GM19467 (cell line): ENCODE measurements around the gene FBXO42.
"Not testable (repeated sequence)": the region's sequence is repeated elsewhere in the genome, so short reads cannot be mapped to it uniquely, and the experiment has no call there.

ENCODE experiments used
- ATAC-seq: cut with Tn5 transposase; IDR thresholded peaks from one replicate; pipeline ENCODE4 v1.9.1; 2021; ENCODE audit warnings: mild to moderate bottlenecking, moderate library complexity; ENCODE audit not compliant: unreplicated experiment

FBXO42 gene

DNA sequence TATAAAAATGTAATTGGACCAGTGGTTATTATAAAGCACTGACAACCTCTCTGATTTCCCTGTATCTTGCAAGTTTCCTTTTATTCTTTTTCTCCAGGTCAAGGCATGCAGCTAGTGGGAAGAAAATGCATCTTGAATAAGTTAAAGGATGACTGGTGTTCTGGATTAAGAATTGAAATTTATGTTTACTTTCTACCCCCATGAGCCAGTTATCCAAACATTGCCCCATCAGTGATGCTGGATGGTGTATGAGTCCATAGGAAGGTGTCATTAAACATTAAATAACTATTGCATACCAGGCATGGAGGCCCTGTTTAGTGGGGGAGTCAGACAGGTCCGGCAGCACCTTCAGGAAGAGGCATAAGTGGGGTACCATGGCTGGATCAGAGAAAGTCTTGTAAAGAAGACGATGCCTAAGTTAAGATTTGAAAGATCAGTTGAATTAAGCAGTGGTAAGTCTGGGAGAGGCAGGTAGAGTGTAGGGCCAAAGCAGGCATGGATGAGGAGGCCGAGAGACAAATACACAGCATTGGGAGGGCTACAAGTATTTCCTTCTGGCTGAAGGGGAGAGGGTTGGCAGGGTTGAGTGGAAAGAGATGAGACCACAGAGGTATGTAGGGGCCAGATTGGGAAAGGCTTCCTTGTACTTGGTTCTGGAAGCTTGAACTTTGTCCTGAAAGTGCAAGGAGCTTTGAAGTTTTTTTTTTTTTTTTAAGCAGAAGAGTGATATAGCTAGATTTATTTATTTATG lies 20.4 kb upstream of the FBXO42 start:
- no peak for ATAC-seq

DNA sequence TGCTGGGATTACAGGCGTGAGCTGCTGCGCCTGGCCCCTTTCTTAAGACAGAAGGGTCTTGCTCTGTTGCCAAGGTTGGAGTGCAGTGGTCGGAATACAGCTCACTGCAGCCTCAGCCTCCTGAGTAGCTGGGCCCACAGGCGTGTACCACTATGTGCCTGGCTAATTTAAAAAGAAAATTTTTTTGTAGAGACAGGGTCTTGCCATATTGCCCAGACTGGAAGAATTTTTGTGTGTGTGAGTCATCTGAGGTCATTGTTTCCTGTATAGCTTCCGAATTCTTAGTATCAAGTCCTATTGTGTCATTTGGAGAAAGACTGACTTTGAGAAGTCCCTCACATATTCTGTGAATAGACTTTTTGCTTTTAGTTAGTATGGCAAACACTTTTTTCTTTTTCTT lies 19.4 kb upstream of the FBXO42 start:
- ATAC-seq = no peak

DNA sequence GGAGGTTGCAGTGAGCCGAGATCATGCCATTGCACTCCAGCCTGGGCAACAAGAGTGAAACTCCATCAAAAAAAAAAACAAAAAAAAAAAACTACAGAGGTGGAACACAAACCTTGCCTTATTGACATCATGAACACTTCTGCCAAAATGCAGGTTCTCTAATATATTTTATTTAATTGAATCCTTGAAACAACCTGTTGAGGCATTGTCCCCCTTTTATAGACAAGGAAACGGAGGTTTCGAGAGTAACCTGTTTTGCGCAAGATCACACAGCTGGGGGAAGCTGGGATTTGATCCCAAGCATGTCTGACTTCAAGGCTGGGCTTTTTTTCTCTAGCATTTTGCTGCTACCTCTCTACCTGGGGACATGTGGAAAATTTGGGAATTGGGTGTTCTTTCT lies 17.5 kb upstream of the FBXO42 start:
- no peak for ATAC-seq

DNA sequence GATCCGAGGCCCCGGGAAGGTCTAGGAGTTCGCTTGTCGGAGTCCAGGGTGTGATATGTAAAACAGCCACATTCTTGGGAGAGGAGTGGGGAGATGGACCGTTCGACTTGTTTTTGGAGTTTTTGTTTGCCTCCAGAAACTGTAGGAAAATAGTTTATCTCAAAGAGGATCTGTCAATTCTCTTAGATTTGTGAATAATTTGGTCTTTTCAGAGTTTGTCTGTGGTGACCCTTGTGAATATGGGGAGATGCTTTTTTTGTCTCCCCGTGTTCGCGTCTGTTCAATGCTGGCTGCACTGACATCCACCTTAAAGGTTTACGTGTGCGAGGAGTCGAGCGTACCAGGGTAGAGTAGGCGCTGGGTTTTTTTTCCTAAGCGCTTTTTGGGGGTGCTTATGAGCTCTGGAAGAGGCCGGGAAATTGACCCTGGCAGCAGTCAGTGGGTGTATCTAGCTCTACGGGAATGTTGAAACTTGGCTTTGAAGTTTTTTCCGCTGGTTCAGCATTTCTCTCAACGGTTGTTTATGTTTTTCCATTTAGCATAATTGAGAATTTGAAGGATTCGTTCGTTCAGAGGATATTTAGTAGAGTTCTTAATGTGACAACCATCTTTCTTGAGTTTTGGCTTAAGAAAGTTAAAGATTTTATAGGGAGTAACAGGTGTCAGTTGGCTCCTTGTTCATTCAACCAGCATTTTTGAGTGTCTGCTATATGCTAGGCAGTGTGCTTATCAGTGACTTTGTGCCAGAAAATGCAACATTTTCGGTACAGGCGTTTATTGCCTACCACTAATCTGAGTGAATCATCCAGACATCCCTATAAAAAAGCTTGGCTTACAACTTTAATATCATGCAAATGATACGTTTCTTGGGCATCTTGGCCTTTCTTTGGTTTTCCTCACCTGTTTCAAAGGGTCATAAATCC lies 15.9 kb upstream of the FBXO42 start:
- no peak for ATAC-seq

DNA sequence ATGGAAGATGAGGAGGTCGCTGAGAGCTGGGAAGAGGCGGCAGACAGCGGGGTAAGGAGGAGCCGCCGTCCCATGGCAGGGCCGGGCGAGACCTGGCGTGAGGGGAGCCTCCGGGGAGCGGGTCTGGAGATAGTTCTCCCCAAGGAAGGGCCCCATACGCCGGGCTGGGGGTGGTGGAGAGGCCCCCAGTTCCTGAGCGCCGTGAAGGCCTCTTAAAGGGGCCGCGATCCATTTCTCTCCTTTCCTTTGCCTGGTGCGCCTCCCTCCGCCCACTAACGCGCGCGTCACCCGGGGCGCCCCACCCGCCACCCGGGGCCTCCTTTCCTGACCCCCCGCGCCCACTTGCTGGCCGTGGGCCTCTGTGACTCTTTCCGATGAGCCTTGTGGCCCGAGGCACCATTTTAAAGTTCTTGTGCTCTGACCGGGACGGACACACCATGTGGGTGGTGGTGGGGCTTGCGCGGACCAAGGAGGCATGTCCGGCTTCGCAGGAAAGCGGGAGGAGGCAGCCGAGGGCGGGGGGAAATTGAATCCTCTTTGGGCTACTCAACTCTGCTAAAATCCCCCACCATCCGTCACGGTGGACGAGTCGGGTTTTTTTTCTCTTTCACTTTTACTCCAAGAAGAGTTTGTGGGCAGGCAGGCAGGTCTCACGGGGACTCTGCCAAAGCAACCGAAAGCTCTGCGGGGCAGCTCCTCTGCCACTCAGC lies 15.1 kb upstream of the FBXO42 start:
- peak; percentile 44 for ATAC-seq

DNA sequence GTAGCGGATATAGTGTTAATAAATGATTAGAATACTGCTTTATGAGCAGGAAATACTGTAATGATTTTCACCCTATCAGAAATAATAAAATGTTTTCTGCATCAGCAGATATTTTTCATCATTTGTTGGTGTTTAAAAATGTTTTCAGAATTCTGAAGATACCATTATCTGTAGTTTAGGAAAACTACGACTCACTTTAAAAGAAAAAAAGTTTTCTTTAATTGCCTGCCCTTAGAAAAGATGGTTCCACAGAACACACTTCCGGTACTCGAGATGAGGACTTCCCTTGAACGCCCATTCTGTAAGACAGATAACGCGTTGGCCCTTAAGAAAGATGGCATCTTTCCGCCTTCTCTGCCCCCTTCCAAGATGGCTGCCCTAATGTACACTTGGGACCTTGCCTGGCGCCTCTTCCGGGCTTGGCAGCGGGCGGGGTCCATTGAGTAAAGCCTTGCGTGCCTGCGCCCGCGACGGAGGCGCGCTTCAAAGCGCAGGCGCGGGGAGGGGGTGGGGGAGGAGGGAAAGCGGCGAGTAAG lies 14.5 kb upstream of the FBXO42 start, which contains the start of gene SZRD1:
Gene SZRD1, plus strand, starts transcription at position 521 of the 536 bp plus-strand sequence. CDS start 16 bp downstream, outside the sequence.
- ATAC-seq = peak; percentile 88

DNA sequence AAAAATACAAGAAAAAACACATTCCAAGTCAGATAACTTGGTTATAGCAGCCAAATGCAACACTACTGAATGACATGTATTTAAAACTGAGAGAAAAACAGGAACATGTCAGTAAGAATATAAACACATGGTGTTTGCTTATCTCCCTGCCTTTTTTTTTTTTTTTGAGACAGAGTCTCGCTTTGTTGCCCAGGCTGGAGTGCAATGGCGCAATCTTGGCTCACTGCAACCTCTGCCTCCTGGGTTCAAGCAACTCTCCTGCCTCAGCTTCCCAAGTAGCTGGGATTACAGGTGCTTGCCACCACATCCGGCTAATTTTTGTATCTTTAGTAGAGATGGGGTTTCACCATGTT lies 12.8 kb upstream of the FBXO42 start:
- not testable (repeated sequence) for ATAC-seq

DNA sequence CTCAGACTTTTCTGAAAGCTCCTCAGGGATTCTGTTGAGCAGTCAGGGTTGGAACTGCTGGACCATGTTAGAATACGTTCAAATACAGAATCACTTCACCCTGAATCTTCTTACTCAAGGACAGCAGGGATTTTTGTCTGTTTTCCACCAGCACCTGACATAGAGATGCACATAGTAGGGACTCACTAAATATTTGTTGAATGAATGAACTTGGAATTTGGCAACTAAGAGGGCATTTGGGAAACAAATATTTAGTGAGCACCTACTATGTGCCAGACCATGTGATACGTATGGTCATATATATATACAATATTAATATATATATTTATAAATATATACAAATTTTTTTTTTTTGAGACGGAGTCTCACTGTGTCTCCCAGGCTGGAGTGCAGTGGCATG lies 4.6 kb upstream of the FBXO42 start:
- ATAC-seq = no peak

DNA sequence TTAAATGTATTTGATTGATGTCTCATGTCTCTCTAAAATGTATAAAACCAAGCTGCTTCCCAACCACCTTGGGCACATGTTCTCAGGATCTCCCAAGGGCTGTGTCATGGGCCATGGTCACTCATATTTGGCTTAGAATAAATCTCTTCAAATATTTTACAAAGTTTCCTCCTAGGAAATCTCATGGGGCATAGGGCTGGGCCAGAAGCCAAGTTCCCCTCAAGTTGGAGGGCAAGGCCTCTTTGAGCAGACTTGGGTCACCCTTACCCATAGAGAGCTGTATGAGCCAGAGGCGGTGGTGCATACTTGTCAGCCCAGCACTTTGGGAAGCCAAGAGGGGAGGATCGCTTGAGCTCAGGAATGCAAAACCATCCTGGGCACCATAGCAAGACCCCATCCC lies 2.3 kb upstream of the FBXO42 start:
- ATAC-seq = no peak

DNA sequence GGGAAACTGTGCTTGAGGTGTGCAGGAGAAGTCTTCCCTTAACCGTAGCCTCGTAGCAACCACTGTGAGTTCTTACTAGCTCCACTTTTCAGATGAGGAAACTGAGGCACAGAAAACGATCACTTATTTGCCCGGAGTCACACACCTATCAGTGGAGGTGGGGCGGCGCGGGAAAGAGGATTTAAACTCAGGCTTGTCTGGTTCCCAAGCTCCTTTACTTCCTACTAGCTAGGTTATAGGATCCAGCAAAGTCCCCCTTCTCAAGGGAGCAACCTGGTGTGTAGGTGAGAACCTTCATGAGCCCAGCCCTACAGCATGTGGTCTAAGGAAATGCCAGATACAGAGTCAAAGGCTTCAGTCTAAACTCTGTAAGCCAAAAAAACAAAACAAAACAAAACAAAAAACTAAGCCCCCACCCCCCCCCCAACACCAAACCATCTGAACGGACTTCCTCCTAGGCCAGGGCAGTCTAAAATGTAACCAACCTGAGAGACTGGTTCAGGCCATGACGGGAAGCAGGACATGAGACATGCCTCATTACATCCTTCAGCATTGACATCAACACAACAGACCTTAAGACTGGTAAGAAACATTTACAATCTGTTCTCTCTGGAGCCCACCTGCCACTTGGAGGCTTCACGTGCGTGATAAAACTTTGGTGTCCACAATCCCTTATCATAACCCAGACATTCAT lies 709 bp upstream of the FBXO42 start:
- no peak for ATAC-seq

DNA sequence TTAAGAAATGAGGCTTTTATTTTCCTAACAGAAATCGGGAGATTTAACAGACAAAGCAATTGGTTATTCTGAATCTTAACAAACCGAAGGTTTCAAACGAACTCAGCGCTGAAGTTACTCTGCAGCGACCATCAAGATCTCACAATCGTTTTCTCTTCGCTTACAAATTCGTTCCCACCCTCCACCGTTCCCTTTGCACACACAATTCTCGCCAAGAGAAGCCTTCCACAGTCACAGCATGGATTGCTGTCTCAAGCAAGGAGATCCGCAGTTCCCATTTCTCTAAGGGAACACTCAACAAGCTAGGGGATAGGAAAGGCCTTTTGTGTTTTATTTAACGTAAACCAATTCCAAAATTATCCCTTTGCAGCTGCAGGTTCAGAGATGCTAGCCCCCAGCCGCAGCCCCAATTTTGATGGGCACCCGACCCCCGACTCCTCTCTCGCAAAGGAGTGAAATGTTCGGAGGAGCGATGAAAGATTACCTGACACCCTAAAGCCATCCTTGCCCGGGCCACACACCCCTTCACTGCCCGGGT lies 755 bp downstream of the FBXO42 start:
- no peak for ATAC-seq

DNA sequence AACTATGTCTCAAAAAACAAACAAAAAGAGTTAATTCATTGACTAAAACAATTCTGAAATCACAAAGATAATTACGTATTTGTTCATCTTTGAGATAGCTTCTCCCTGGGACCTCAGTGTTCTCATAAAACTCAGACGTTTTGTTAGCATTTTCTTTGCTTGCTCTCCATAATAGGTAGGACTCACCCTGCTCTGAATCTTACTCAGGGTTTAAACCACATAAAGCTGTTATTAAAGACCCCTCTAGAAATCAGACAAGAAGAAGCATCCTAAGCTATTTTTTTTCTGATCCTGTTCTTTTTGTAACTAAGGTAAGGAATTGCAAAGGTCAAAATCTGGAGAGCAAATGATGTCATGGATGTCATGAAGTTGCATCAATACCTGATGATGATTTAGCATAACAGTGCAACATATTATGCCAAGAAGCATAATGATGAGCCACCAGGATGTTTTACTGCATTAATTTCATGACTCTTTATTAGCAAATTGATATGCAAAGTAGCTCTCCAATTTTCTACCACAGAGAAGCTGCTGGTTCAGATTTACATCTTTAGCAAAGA lies 2.4 kb downstream of the FBXO42 start:
- ATAC-seq = no peak

DNA sequence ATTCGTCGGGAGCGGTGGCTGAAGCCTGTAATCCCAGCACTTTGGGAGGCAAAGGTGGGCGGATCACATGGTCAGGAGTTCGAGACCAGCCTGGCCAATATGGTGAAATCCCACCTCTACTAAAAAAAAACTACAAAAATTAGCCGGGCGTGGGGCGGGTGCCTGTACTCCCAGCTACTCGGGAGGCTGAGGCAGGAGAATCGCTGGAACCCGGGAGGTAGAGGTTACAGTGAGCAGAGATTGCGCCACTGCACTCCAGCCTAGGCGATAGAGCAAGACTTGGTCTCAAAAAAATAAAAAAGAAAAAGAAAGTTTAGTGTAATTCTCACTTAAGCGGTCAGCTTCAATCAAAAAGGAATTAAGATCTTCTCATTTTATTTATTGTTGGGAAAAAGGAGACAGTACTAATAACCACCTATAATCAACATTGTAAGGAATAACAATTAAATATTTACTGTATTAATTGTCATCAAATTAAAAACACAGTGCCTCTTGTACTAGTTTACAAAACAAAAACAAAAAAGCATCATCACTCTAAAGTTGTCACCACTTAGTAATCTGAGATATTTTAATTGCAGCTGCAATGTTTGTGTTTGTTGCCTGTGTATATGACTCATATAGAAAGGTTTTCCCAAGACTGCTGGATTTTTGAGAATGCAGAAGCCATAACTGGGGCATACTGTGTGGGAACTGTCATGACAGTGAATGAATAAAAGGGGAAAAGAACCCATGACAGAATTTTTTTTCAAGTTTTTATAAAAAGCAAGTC lies 3.7 kb downstream of the FBXO42 start:
- ATAC-seq = no peak

DNA sequence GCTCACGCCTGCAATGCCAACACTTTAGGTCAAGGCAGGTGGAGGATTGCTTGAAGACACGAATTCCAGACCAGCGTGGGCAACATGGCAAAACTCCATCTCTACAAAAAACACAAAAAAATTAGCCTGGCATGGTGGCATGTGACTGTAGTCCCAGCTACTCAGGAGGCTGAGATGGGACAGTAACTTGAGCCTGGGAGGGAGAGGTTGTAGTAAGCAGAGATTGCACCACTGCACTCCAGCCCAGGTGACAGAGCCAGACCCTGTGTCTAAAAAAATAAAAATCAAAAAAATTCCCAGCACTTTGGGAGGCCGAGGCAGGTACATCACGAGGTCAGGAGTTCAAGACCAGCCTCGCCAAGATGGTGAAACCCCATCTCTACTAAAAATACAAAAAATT lies 9.0 kb downstream of the FBXO42 start:
- not testable (repeated sequence) for ATAC-seq

DNA sequence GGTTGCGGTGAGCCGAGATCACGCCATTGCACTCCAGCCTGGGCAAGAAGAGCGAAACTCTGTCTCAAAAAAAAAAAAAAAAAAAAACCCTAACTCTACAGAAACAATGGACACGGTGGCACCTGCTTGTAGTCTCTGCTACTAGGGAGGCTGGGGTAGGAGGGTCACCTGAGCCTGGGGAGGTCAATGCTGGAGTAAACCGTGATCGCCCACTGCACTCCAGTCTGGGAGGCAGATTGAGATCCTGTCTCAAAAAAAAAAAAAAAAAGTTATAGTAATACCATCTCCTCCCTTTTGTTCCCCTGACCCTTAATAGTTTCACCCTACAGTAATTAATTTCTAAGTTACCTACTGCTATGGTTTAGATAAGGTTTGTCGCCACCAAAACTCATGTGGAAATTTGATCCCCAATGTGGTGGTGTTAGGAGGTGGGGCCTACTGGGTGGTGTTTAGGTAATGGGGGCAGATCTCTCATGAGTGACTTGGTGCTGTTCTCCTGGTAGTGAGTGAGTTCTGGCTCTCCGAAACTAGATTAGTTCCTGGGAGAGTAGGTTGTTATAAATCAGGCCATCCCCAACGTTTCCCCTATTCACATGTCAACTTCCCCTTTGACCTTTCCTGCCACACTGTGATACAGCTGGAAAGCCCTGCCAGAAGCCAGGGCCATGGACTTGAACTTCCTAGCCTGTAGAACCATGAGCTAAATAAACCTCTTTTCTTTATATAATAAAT lies 9.8 kb downstream of the FBXO42 start:
- ATAC-seq = no peak

DNA sequence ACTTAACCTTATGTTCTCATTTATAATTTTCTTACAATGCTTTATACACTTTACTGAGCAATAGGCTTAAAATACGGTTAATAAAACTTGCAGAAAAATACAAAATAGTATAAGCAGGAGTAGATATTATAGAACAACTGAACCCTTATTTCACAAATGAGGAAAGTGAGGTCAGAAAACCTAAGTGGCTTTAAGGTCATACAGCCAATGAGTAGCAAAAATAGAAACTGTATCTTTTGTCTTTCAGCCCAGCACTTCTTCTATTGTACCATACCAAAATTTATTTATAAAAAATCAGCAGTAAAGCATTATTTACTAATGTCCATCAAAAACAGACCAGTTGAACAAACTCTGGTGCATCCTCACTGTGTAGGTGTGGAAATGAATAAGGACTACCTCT lies 11.6 kb downstream of the FBXO42 start:
- no peak for ATAC-seq

DNA sequence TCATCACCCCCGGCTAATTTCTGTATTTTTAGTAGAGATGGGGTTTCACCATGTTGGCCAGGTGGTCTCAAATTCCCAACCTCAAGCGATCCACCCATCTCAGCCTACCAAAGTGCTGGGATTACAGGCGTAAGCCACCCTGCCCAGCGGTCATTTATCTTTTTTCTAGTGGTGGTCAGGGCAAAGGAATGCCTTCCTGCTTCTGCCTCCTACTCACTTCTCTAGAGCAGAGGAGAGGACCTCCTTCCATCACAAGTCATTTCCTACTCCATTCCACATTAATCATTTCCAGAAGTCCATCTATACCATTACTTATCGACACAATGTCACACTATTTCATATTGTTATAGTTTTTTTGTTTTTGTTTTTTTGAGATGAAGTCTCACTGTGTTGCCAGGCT lies 13.3 kb downstream of the FBXO42 start:
- ATAC-seq = no peak

DNA sequence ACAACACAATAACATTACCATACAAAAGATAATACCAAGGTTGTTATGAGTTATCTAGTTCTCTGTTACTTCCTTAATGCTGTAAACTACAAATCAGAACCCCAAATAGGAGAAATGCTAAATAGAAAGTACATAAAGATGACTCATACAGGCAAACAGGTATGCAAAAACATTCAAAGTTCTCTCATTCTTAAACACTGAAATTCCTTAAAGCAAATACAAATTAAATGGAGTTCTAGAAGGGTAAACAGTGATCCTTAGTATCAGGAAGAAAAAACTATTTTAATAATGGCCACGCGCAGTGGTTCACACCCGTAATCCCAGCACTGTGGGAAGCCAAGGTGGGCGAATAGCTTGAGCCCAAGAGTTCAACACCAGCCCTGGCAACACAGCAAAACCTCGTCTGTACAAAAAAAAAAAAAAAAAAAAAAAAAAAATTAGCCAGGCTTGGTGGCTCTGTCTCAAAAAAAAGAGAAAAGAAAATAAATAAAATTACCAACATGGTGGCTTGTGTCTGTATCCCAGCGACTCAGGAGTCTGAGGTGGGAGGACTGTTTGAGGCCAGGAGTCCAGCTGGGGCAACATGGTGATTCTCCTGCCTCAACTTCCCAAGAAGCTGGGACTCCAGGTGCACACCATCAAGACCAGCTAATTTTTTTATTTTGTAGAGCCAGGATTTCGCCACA lies 17.5 kb downstream of the FBXO42 start:
- ATAC-seq = no peak
